SIG-M5 treated with dmso at 0.1 percent for 504 hours (cell line): Measurements from ENCODE around the gene KLHL22.

Experiments used
- DNase-seq: peaks from one replicate; lab custom pipeline; 2025; ENCODE audit not compliant: unreplicated experiment; lab: John Stamatoyannopoulos, UW

Gene KLHL22

DNA sequence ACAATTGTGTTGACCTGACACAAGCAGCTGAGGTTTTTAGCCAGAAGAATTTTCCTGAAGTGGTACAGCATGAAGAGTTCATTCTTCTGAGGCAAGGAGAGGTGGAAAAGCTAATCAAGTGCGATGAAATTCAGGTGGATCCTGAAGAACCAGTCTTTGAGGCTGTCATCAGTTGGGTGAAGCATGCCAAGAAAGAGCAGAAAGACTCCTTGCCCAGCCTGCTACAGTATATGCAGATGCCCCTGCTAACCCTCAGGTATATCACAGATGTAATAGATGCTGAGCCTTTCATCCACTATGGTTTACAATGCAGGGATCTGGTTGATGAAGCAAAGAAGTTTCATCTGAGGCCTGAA, 45.1 kb downstream of the KLHL22 start:
- no peak for DNase-seq

DNA sequence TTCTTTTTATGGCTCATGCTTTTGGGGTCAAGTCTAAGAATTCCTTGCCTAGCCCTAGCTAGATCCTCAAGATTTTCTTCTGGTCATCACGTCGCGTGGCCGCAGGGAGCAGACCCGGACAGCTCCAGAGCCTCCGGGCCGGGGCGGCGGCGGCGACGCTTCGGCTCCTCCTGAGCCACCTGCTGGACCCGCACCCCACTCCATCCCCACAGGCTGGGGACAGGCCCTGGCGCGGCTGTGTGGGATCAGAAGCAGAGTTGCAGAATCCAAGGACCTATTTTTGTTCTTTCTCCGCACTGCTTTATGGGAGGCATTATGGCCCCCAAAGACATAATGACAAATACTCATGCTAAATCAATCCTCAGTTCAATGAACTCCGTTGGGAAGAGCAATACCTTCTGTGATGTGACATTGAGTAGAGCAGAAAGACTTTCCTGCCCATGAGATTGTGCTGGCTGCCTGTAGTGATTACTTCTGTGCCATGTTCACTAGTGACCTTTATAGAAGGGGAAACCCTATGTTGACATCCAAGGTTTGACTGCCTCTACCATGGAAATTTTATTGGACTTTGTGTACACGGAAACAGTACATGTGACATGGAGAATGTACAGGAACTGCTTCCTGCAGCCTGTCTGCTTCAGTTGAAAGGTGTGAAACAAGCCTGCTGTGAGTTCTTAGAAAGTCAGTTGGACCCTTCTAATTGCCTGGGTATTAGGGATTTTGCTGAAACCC, 45.6 kb downstream of the KLHL22 start:
- DNase-seq = no peak

DNA sequence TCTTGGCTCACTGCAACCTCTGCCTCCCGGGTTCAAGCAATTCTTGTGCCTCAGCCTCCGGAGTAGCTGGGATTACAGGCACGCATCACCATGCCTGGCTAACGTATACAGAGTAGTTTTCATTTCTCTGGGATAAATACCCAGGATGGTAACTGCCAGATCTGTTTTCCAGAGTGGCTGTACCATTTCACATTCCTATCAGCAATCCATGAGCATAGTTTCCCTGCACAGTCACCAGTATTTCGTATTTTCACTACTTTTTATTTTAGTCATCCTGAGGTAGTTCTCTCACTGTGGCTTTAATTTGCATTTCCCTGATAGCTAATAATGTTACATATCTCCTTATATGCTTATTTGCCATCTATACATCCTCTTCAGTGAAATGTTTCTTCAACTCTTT, 47.0 kb downstream of the KLHL22 start:
- DNase-seq = no peak

DNA sequence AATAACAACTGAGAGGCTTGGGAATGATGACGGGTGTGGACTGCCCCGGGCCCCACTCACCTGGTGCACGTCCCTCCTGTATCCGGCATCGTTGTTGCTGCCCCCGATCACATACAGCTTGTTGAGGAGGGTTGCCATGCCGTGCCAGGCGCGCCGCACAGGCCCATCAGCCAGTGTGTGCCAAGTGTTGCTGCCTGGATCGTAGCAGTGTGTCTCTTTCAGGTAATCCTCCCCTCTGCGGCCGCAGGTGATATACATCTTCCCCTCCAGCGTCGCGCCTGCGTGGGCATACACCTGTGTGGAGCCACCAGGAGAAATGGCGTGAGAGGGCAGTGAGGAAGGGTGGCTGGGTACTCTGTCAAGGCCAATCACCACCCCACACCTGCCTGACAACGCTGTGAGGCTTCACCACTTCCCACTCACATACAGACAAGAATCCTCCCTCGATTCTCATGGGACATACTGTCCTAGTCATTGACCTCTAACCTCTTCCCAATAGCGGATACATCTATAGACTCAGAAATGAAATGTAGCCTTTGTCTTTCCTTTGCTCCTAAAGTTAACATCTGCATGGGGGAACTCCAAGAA, 49.1 kb downstream of the KLHL22 start:
- DNase-seq = no peak

DNA sequence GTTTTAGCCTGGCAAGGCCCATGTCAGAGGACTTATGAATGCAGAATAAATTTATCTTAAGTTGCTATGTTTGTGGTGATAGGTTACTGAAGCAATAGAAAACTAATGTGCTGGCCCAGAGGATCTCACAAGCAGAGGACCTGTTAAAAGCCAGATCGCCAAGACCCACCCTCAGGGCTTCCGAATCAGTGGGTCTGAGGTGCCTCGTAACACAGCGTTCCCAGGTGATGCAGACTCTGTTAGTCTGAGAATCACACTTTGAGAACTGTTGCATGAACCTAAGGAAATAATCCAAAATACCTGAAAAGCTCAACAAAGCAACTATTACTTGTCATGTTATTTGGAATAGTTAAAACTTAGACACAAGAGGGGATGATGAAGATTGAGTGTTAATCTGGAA, 51.3 kb downstream of the KLHL22 start:
- no peak for DNase-seq

GRCh38 chr22:20442485-20443284, 52.9 kb downstream of the KLHL22 start:
- no peak for DNase-seq

GRCh38 chr22:20441631-20442484, 53.7 kb downstream of the KLHL22 start:
- DNase-seq = peak; percentile 21

DNA sequence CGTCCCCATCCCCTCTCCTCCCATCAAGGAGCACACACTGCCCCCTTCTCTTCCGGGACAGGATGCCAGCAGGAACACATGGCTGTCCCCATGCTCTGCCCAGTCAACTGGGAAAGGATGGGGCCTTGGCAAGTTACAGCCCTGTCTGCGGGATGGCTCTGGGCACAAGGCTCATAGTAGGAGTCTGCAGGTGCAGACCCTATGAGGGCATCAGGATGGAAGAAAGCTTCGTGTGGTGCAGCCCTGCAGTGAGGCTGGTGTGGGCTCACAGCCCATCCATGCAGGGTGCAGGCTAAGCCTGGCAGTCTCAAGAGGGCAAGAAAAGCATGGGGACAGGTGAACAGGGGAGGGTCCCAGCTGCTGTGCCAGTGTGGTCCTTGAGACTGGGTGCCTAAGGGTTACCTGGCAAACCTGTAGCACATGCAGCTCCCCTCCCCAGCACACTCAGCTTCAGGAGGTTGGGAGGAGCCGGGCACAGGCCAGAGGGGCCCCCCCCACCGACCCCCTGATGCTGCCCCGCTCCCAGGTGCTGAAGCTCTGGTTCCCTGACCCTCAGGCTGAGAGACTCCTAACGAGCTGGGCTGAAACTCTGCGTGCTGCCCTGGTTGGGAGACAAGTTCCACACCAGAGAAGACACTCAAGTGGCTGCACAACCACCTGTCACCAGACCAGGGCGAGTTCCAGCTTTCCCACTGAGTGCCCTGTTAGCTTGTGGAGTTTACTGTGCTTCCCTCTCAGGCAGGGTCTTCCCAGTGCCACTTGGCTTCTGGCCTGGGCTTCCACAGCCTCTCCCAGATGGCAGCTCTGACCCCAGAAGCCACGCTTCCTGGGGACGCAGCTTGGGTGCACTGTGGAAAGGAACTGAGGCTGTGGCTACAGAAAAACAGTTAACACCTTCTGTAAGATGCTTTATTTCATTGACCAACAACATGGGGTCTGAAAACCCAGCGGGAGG, 54.7 kb downstream of the KLHL22 start:
- no peak for DNase-seq

GRCh38 chr22:20439928-20440575, 55.5 kb downstream of the KLHL22 start:
- no peak for DNase-seq

GRCh38 chr22:20439556-20439927, 56.1 kb downstream of the KLHL22 start:
- no peak for DNase-seq

DNA sequence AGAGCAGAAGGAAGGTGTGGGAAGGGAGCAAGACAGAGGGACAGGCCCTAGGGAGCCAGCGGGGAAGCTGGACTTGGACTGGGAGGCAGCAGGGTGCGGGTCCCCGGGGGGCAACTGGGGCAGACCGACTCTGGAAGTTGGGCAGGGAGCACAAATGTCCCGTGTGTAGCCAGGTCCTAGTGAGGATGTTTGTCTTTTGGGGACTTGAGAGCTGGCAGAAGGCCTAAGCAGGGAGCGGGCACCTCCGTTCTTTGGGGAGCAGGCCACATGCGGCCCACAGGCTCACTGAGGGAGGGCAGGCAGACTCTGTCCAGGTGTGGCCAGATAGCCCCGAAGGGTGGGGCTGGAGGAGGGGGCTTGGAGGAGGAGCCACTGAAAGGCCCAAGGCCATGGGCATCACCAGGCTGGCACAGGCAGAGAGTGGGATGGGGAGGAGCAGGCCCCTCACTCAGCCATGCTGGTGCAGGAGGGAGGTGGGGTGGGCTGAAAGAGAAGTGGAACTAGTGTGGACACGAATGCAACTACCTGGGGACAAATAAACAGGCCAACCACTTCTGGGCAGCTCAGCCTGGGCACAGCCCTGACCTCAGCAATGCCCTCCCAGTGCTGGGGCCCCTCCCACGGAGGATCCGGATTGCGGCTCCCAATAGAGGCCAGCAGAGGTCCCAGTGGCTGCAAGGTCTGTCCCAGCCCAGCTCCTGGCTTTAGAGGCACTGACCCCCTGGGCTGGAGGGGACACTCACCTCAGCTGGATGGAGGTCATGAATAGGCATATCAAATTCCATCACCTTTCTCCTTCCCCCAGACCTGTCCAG, 56.7 kb downstream of the KLHL22 start:
- no peak for DNase-seq

DNA sequence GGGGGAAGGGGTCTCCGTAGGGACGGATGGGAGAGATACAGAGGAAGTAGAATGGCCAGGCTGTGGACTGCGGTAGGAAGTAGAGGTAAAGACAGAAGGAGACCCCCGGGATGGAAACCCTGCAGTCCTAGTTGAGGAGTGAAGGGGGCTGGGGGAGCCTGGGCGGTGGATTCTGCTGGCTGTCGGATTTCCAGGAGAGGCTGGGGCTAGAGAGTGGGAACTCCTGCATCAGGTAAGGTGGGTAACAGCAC, 57.2 kb downstream of the KLHL22 start:
- no peak for DNase-seq

- DNase-seq = no peak
These were observed 57.8 kb downstream of the KLHL22 start, which contains the start of gene SCARF2 for GRCh38 chr22:20437613-20438426. TSS of gene SCARF2 (minus strand) at chr22:20437825. CDS start at chr22:20437754, 71 bp downstream.

GRCh38 chr22:20436768-20437612, 58.6 kb downstream of the KLHL22 start:
- DNase-seq = no peak

GRCh38 chr22:20436307-20436767, 59.3 kb downstream of the KLHL22 start:
- no peak for DNase-seq

DNA sequence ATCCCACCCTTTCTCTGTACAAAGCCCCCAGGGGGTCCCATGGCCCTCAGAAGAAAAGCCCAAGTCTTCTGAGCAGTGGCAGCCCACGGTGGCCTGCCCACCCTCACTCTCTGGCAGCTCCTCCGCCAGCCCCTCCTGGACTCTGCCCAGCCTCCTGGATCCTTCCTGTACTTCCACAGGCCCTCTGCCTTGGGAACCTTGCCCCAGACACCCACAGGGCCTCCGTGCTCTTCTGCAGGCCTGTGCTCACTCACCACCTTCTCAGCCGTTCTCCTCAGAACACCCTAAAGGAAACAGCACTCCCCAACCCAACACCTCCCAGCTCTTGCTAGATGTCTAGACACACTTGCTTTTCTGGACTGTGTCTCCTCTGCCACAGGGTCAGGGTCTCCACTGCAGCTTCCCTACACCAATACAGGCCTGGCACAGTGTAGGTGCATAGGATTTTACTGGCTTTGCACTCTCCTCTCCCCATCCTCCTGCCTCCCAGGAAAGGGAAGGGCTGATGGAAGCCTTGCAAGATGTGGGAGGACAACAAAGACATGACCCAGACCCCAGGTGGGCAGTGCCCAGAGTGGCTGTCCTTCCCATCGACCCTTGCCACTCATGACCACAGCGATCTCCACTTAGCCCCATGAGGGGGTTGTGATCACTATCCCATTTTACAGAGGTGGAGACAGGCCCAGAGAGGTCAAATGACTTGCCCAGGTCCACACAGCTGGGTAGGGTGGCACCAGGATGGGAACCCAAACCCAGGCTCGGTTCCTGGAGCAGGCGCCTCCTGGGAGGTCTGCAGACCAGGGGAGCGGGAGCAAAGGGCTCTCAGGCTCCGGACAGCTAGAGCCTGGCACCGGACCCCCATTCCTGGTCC, 59.9 kb downstream of the KLHL22 start:
- DNase-seq = no peak
